NCI-H2227 (cell line): ENCODE results near the gene SUGCT.

Experiments used
- DNase-seq: peaks from one replicate; lab custom pipeline; 2025; ENCODE audit not compliant: unreplicated experiment; lab: John Stamatoyannopoulos, UW

Gene SUGCT

DNA sequence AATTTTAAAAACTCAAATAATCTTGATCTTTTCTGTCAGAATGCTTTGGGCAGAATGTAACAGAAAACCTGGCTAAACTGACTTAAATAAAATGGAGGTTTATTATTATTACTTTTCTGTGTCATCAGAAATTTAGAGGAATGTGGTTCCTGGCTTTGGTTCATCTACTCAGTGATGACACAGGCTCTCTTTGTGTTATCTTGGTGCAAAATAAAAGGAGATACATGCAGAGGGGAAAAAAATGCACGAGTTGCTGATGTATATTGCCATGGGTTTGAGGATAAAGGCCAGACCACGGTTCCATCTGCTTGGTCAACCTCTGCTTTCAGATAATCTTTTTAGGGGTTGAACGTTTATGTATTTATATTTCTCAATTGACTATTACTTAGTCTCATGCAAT lies 181.4 kb downstream of the SUGCT start:
- no peak for DNase-seq

DNA sequence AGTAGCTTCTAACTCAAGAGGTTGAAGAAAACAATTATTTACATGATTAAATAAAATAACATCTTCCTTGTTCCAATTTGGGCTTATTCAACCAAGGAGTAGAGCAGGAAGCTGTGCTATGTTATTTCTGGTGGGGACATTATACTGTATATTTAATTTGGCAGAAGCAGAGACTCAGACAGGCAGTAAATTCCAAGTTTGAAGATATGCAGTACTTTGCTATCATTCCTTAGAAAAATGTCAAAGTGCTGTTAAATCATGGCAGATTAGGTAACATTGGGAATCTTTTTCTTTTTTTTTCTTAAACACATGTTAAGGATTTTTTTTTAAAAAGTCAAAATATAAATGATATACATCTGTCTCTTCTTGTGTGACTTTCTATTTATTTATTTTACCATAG lies 190.1 kb downstream of the SUGCT start:
- no peak for DNase-seq

DNA sequence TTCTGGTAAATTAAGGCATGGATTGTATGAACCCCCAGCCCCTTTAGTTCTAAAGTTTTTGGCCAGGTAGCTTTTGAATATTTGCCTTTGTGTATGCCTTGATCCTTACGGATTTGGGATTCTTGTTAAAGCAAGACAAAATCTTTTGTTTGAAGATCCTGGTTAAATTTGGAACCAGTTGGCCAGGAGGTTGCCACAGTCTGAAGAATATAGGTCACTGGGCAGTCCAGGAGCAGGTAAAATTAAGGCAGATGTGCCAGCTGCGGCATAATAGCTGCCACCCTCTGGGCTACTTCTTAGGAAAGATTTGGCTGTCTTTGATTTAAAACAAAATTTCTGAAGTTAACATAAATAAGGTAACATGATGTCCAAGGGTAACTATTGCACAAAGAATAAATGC lies 192.3 kb downstream of the SUGCT start:
- DNase-seq, result no peak

DNA sequence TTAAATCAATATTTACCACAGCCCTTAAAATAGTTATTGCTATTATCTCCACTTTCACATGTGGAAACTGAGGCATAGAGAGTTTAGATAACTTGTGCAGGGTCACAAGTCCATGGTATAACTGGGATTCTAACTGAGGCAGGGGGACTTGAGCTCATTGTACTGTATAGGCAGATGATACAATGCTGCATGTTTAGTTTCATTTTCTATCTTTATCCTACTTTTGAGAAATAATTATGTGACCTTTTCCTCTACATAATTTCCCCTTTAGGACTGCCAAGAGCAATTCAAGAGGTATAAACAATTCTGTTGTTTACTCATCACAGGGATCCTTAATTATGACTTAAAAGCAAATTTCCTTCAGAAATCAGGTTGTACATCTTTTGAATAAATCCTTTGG lies 193.1 kb downstream of the SUGCT start:
- DNase-seq, result no peak

DNA sequence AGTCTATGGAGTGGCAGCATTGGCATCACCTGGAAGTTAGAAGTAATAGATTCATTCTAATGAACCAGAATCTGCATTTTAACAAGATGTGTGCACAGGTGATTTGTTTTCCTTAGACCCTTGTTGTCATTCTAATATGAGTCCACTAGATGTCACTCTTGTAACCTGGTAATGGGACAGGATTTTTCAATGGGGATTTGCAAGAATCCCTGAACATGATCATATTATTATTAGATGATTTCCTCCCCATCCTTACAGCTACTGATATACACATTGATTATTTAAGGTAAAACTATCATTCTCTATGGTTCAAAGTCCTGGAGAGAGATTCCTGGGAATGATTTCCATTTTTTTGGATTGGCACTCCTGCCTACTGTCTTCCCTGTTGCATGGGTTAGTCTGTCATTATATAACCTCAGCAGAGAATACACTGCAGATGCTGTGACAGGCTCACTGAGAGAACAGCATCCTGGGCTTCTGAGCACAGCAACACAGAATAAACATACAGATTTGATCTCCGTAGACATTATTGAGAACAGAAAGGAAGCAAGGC lies 194.9 kb downstream of the SUGCT start:
- DNase-seq, result no peak

DNA sequence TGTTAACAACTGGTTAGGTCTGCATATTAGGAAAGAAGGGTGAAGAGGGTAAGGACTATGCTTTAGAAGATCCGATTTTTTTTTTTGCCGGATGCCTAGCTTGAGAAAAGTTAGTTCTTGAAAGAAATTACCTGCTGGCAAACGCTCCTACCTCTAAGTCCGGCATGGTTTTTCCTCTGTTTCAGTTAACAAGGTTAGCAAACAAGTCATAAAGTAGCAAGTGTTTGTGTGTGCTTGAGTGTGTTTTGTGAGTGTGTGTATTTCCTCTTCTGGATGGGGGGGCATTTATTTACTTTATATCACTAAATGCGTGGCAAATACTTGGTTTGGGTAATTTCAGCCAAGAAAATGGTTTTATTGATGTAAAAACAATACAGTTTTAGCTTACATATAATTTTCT lies 195.6 kb downstream of the SUGCT start:
- no peak for DNase-seq

DNA sequence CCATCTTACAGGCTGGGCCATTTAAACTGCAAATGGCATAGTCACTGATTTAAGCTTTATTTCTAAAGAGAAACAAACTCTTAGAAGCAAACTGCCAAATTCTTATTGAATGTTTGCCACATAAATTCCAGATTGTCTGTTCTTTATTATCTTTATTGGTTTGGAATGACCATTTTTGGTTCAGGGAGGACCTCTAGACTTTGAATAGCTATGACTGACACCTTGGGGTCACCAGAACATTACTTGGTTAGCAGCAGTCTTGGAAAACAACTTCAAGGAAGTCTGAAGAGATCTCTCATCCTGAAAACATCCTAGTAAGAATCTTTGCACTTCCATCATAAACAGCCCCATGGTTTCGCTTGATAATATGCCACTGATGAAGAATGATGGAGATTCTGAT lies 197.1 kb downstream of the SUGCT start:
- DNase-seq, result no peak

DNA sequence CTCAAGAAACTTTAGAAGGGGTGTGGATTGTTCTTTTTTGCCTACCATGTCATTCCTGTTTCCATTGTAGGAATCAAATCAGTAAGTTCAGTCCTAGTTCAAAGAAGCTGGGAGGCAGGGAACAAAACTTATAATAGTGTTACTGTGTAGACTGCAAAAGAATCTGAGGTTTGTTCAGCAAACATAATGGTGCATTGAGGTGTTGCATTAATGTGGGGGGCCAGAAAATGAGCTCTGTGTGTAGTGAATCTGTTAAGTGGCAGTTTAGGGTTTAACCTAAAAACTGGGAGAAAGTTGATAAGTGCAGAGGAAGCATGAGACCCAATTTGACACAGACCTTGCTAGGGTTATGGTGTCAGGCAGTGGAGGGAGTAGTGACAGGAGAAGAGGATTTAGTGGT lies 197.7 kb downstream of the SUGCT start:
- DNase-seq, result no peak

DNA sequence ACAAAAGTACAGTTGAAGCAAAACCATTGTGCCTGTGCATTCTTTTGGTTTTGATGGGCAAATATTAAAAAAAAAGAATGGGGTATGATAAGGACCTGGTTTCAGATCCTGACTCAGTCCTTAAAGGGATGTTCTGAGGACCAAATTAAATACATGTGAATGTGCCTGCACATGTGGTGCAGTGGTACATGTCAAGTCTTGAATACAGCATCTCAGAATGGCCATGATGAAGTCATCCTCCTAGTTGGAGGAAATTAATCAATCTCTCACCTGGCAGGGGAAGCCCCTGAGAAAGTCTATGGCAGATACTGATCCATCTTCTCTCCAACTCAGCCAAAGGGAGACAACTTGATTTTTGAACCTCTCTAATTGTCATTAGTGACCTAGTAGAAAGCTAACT lies 207.0 kb downstream of the SUGCT start:
- DNase-seq, result no peak

DNA sequence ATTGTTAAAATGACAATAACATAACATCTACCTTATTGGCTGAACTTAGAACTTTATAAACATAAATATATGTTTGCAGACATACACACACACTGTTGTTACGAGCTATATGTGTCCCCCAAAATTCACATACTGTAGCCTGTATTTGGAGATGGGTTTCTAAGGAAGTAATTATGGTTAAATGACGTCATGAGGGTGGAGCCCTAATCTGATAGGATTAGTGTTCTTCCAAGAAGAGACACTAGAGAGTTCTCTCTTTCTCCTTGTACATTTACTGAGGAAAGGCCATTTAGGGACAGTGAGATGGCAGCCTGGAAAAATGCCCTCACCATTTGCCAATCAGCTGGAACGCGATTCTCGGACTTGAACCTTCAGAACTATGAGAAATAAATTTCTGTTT lies 211.7 kb downstream of the SUGCT start:
- no peak for DNase-seq

DNA sequence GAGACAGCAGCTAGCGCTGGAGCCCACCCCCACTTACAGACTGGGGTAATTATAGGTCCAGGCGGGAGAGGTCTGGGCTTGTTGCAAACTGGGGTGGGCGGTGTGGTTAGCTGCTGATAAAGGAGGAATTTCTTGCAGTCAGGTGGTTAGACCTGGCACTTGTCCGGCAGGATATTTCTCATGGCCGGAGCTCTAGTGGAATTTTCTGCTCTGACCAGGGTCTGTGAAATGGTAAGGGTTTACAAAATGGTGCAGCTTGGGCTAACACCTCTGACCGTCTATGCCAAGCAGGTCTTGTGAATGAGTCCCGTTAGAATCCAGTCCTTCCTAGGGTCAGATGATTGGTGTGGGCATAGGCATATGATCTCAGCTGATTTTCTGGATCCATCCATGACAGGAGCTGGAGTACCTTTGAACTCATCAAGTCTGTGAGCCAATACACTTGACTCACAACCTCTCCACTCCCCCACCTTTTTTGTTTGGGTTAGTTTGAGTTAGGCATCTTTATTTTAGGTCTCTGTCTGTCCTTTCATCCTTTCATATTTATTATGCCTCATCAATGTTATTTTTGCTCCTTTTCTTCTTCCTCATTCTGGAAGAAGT lies 213.4 kb downstream of the SUGCT start:
- no peak for DNase-seq

DNA sequence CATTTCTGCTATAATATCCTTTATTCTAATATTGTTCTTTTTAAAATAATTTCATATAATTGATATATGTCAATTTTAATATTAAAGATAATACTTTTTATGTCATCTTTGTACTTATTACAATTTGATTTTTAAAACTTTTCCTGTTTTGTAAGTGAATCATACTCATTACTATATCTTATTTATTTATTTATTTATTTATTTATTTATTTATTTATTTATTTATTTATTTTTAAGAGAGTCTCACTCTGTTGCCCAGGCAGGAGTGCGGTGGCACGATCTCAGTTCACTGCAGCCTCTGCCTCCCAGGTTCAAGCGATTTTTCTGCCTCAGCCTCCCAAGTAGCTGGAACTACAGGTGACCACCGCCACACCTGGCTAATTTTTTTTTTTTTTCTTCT lies 215.3 kb downstream of the SUGCT start:
- DNase-seq, result no peak

DNA sequence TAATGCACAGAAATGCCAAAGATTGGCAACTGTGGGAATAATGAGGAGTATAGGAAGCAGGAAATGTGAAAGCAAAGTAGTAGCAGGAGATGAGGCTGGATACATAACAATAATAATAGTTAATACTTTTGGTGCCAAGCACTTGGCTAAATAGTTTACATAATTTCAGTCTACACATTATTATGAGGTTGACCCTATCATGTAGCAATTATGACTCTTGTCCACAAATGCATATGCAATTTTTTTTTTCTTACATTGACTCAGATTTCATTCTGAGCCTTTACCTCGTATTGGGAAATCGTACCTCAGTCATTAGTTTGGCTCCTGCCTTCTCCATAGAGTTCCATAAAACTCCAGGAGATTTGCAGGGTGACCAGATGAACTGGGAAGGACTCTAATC lies 219.9 kb downstream of the SUGCT start:
- DNase-seq, result no peak

DNA sequence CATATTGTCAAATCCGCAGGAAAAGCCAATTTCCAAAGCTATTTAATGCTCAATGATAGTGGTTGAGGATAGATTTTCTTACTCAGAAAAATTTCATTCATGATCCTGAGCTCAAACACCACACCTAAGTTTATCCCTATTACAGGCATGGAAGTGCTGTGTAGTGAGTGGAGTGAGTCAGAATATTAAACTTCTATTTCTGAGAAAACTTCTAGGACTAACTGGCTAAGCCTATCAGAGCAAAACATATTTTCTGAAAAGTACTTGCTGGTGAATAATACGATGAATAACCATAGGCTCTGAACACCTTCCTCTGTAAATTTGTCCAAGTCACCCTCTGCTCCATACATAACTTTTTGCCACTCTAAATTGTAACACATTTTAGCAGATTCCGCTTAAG lies 221.5 kb downstream of the SUGCT start:
- DNase-seq, result no peak

DNA sequence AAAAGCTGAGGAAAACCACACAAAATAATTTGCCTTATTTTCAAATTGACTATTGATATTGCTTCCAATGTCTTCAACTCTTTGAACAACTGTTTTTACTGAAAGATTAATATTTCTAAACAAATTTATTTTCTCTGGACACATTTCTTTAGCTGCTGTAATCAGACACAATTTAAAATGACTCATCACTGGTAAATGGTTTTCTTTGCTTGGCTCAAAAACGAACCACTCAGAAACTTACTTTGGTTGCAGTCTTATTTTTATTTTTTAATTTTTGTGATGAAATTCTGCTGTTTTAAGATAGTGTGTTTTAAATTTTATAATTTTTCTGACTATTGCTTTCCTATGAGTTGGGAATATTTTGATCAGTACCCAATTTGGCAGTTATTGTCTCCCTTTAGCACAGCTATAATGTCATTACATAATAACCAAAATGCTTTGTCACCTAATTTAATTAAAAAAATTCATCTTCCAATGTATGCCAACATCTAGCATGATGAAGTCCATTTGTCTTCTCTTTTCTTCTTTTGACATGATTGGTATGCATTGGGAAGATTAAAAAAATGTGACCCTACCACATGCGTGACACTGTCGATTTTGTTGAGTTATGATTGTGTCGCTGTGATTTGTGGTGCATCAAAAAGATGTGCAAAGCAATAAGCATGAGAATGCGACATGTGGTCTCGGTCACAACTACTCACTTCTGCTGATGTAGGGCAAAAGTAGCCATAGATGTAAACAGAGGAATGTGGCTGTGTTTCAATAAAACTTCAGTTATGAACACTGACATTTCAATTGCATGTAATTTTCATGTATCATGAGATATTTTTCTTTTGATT lies 222.3 kb downstream of the SUGCT start:
- DNase-seq, result no peak

DNA sequence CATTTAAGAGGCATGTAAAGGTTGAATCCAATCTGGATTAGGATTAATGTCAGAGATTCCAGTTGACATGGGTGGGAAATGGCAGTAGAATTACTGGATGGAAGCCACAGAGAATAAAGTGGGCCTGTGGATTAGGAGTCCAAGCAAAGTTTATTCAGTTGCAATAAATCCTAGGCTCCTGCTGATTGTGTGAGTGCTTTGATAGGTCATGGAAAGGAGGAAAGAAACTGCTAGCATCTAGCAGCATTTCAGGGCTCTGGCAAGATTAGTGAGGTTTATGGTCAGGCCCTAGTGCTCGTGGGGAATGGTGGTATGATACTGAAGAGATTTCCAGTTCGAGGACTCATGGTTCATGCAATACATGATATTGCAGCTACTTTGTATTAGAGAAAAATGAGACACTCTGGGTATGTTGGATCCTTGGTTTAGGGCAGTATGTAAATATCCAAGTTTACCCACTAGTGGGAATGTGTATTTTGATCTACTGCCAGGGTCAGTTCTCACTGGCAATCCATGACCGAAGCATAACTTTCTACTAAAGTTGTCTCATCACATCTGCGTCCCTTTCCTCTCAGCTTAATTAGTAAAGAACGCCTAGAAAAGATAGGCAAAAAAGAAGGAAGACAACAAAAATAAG lies 235.0 kb downstream of the SUGCT start:
- DNase-seq, result no peak

DNA sequence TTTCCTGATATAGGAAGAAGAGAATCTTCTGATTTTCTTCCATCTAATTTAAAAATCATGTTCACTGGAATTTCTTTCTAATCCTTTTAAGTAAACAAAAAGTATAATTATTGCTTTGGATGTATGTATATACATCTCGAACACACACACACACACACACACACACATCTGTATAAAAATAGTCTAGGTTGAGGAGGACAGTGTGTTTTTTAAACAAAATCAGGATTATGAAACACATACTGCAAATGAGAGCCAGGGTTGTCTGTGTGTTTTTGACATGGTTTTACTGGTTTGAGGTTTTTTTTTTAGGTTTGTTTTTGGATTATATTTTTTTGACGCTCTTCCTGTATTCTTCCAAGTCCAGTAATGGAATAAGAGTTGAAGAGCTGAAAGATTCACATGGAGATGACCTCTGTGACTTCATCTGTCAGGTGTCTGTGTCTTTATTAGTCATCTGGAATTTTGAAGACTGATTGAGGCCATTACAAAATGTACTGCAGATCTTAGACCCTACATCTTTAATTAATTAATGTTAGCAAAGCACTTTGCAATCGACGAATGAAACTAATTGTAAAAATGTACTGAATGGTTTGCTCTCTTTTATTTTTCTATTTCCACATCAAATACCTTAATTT lies 237.1 kb downstream of the SUGCT start:
- no peak for DNase-seq

DNA sequence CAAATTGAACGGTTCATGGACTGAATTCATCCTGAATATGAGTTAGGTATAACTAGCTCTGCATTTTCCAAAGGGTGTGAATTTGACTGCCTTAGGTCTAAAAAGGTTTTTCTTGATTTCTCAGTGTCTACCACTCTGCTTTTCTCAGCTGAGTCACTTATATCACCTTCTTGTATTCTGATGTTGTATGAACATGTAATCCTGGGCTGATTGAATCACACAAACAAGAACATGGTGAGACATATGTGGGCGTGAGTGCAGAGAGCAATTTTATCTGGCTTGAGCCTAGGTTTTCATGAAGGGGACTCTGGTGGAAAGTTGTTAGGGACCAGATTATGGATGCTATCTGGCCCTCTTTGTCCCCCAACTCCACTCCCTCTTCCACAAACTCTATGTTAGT lies 239.8 kb downstream of the SUGCT start:
- DNase-seq, result no peak

DNA sequence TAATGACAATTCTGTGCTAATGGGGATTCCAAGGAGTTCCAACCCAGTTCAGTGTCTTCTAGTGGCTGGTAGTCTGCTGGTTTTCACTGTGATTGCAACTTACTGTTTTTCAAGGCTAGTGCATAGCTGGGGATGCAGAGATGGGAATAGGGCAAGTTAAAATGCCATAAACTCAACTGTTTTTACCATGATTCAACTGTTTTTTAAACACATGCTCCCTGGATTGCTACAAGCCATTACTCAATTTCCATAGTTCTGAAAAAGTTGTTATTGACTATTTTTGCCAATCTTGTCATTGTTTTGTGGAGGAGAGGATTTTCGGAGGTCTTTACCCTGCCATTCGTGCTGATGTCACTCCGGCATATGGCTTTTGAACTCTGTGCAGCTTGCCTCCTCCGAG lies 245.3 kb downstream of the SUGCT start:
- DNase-seq, result no peak

DNA sequence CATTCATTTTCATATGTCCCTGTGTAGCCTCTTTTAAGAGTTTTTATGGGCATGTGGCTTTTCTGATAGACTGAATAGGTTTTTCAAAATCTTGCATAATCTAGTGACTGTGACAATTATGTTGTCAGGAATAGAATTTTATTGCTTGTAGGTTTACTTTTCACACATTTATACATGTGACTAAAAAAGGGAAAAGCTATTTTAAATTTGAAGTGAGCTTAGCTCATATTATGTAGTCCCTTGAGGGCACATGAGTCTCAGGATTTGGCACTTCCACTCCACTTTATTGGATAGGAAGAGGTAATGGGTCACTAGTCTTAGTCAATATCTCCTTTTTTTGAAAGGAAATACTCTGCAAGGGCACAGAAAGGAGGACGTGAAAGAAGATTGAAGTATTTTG lies 247.3 kb downstream of the SUGCT start:
- no peak for DNase-seq

DNA sequence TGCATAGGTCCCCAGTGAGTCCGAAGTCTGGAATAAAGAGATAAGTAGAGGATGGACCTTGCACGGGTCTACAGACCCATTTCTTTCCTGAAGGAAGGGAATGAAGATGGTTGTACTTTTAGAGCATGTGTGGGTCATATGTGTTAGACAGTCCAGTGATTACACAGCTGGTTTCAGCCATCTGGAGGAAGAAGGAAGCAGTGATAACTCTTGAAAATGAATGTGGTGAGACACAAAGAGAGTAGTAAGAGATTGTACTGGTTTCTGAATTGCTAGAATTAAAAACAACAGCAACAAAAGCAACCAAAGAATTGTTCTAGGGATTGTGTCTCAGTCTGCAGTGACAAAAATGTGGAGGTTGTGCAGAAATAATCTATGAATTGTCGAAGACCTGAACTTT lies 258.9 kb downstream of the SUGCT start:
- DNase-seq, result no peak

DNA sequence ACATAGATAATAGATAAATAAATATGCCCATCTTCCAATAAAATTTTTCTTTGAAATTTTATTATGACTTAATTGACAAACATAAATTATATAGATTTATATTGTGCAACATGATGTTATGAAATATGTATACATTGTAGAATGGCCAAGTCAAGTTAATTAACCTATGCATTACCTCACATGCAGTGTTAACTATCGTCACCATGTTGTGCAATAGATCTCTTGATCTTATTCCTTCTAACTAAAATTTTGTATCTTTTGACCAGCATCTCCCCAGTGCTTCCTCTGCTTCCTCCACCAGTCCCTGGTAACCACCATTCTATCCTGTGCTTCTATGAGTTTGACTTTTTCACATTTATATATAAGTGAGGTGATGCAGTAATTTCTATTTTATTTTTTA lies 259.6 kb downstream of the SUGCT start:
- DNase-seq, result no peak
